SK-N-MC (cell line): ENCODE data around the gene NADSYN1.

Source experiments
- EZH2 ChIP-seq: fragments of 200-600 bp; sonication (generic); IDR thresholded peaks from one replicate; pipeline ENCODE4 v1.6.1; 2017; ENCODE audit warnings: antibody characterized with exemption
- FOXP2 ChIP-seq: optimal IDR thresholded peaks from 2 replicates; pipeline ENCODE3; 2011; ENCODE audit warnings: mild to moderate bottlenecking, moderate library complexity; ENCODE audit not compliant: insufficient read depth; ENCODE audit errors: extremely low read length, control extremely low read depth
- POLR2AphosphoS5 ChIP-seq: IDR thresholded peaks from 2 replicates; pipeline ENCODE4 v1.6.1; 2012; ENCODE audit warnings: mild to moderate bottlenecking, low read depth, low read length, borderline replicate concordance

- TF ChIP-seq FOXP2 (no peak), POLR2AphosphoS5 (no peak), EZH2 (no peak)
Observed at GRCh38 chr11:71465054-71465453, 12.1 kb downstream of the NADSYN1 start.
